Keratinocyte (primary cell): ENCODE results near the gene HDAC8.

Experiments
- EZH2 ChIP-seq: IDR thresholded peaks from one replicate; pipeline ENCODE4 v1.6.1; 2012; ENCODE audit warnings: inconsistent platforms, mild to moderate bottlenecking, low read length, moderate library complexity
- TF ChIP-seq, protein P1 (sequence below), 3 experiments: IDR thresholded peaks in 1 of 3; conservative IDR thresholded peaks in 1 of 3; optimal IDR thresholded peaks in 1 of 3; 2 replicates in 2 of 3; 3 replicates in 1 of 3; pipeline versions ENCODE3 to v1.5.1; 2011; ENCODE audit warnings: low read length in 3 of 3, mild to moderate bottlenecking in 3 of 3, moderate library complexity in 2 of 3, control low read depth in 1 of 3, inconsistent platforms in 1 of 3; ENCODE audit not compliant: insufficient read depth in 2 of 3; ENCODE audit errors: extremely low read depth in 1 of 3

DNA sequence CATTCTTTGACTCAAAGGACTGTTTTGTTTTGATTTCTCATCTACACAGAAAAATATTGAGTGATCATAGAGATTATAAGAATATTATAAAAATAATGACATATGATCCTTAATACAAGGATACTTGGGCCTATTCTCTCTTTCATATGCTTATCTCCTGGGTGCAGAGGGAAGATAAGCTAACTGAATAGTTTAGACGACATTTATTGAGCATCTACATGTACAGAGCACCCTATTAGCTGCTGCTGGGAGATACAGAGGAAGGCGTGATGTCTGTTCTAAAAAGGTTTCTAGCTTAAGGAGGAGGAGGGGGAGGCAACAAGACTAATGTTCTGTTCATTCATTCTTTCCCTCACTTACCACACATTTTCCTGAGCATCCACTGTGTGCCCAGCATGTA is 106.8 kb downstream of the HDAC8 start:
- TF ChIP-seq, protein P1, sequence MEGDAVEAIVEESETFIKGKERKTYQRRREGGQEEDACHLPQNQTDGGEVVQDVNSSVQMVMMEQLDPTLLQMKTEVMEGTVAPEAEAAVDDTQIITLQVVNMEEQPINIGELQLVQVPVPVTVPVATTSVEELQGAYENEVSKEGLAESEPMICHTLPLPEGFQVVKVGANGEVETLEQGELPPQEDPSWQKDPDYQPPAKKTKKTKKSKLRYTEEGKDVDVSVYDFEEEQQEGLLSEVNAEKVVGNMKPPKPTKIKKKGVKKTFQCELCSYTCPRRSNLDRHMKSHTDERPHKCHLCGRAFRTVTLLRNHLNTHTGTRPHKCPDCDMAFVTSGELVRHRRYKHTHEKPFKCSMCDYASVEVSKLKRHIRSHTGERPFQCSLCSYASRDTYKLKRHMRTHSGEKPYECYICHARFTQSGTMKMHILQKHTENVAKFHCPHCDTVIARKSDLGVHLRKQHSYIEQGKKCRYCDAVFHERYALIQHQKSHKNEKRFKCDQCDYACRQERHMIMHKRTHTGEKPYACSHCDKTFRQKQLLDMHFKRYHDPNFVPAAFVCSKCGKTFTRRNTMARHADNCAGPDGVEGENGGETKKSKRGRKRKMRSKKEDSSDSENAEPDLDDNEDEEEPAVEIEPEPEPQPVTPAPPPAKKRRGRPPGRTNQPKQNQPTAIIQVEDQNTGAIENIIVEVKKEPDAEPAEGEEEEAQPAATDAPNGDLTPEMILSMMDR (optimal IDR thresholded peaks at IDR 0.05 in 1 of 3, IDR thresholded peaks at IDR 0.05 in 1 of 3, conservative IDR thresholded peaks at IDR 0.05 in 1 of 3; ENCODE audit: extremely low read depth in 1 of 3, insufficient read depth in 2 of 3, low read length in 3 of 3): no peak
- TF ChIP-seq EZH2: no peak
